C4-2B (cell line): Measurements from ENCODE around the gene IZUMO1R.
A peak's percentile ranks its signal among the peaks of the same experiment; 100 is the strongest.

Source experiments
- ZFX ChIP-seq: fragments of 450-650 bp; IDR thresholded peaks from 2 replicates; pipeline ENCODE4 v1.6.1; 2017
- TF ChIP-seq, protein P1 (sequence below): fragments of 450-650 bp; conservative IDR thresholded peaks from 2 replicates; pipeline ENCODE4 v1.5.1; 2017; ENCODE audit warnings: mild to moderate bottlenecking

DNA sequence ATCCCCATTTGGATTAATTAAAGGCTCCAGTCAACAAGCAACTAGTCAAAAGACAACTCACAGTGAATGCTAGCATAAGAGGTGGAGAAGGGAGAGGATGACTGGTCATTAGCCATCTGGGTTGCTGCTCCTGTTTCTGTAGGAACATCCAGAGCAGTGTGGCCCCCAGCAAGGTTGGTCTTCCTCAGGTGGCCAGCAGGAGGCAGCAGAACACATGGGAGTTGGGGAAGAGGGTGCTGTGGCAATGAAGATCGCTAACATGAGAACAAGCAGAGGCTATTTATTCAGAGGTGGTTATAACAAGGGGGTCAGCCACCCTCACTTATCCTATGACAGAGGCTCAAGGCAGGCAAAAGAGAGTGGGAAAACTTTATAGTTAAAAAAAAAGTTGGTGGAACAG lies 21.3 kb downstream of the IZUMO1R start:
- TF ChIP-seq, protein P1, sequence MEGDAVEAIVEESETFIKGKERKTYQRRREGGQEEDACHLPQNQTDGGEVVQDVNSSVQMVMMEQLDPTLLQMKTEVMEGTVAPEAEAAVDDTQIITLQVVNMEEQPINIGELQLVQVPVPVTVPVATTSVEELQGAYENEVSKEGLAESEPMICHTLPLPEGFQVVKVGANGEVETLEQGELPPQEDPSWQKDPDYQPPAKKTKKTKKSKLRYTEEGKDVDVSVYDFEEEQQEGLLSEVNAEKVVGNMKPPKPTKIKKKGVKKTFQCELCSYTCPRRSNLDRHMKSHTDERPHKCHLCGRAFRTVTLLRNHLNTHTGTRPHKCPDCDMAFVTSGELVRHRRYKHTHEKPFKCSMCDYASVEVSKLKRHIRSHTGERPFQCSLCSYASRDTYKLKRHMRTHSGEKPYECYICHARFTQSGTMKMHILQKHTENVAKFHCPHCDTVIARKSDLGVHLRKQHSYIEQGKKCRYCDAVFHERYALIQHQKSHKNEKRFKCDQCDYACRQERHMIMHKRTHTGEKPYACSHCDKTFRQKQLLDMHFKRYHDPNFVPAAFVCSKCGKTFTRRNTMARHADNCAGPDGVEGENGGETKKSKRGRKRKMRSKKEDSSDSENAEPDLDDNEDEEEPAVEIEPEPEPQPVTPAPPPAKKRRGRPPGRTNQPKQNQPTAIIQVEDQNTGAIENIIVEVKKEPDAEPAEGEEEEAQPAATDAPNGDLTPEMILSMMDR: peak; percentile 87
- TF ChIP-seq ZFX: no peak
